ENCODE results near the gene SH3D21.
A peak's percentile ranks its signal among the peaks of the same experiment; 100 is the strongest.

The SH3D21 gene

DNA sequence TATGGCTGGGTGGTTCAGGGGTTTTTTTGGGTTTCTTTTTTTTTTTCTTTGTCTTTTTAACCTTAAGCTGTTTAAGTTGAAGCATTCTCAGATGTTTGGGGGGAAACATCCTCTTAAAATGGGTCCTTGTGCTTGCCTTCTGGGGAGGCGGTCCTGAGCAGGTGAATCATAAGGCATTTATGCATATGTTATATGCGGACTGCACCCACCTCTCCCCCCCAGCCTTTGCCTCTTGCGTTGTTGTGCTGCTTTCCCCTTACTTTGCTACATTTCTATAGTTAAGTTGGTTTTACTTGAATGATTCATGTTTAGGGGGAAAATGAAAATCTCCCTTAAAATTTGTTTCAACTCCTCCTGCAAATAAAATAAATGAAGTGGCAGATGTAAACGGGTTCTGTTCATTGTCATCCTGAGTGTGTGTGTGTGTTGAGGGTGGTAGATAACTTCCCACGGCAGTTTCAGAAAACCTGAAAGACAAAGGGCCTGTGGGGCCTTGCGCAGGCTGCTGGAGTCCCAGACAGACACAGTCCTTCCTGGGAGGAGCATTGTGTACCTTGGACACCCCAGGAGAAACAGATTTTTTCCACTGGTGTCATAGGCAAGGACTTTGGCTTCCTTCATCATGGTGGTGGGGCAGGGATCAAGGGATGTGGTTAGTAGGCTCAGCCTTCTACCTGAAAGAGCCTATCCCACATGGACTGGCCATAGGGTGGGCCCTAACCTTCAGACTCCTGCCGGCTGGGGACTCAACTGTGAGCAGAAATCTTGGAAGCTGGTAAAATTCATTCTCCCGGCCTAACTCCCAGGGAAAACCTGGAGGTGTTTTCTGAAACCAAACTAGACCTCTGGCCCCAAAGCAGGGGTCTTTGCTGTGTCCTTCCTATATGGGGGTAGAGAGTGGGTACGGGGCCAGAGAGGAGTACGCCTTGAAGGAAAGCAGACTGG lies 926 bp upstream of the SH3D21 start:
- Histone ChIP-seq H3K4me1 (ENCODE audit: control insufficient read depth, low read length) (peaks cover 38% of the 10 kb centered on the region), H3F3A (ENCODE audit: control insufficient read depth, insufficient read depth) (peaks cover 32% of the 10 kb centered on the region), H3K9me2 (replicated peaks; ENCODE audit: control insufficient read depth, low read length) (no peaks in the 10 kb centered on the region), H3K27me3 (ENCODE audit: control insufficient read depth, low read length) (no peaks in the 10 kb centered on the region), H3K9me3 (ENCODE audit: control insufficient read depth, insufficient read depth, low read length) (no peaks in the 10 kb centered on the region), H3K27ac (ENCODE audit: low read depth, low read length) (peak overlapping the region; percentile 56; the same call in 1 of the 2 replicates), H3K4me3 (ENCODE audit: low read length) (peak overlapping the region; percentile 89; the same call in 1 of the 2 replicates), H3K79me2 (ENCODE audit: control insufficient read depth, low read length) (0 out of 2 replicates have a peak, but pooled peaks cover 5% of the 10 kb centered on the region), H3K36me3 (ENCODE audit: control insufficient read depth, low read length) (peaks cover 67% of the 10 kb centered on the region), H3K4me2 (ENCODE audit: low read length) (peak overlapping the region; percentile 93), H4K20me1 (ENCODE audit: control insufficient read depth, insufficient read depth, low read depth, low read length) (no peaks in the 10 kb centered on the region)
- no peak for TF ChIP-seq EZH2phosphoT487 (IDR thresholded peaks at IDR 0.05; ENCODE audit: borderline replicate concordance, low read length)
- no peak for TF ChIP-seq CTCF (IDR thresholded peaks at IDR 0.05; ENCODE audit: low read depth, low read length, poor library complexity, severe bottlenecking)

DNA sequence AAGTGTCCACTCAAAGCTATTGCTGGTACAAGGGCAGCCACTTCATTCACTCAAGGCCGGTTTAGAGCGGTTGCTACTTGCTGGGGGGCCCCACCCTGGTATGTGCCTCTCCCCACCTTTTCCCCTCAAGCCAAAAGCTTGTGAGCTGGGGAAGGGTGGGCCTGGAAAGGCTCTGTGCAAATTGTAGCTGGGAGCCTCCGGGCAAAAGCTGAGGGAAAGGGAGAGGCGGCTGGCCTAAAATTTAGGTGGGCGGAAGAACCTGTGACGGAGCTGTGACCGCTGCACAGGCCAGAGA lies 306 bp upstream of the SH3D21 start:
- peak overlapping the region; percentile 89 for H3K4me3 ChIP-seq (ENCODE audit: low read length)
- H3K36me3 ChIP-seq (ENCODE audit: control insufficient read depth, low read length): peaks cover 60% of the 10 kb centered on the region
- no peaks in the 10 kb centered on the region for H3K9me3 ChIP-seq (ENCODE audit: control insufficient read depth, insufficient read depth, low read length)
- no peaks in the 10 kb centered on the region for H3K27me3 ChIP-seq (ENCODE audit: control insufficient read depth, low read length)
- TF ChIP-seq CTCF (IDR thresholded peaks at IDR 0.05; ENCODE audit: low read depth, low read length, poor library complexity, severe bottlenecking) (no peak), EZH2phosphoT487 (IDR thresholded peaks at IDR 0.05; ENCODE audit: borderline replicate concordance, low read length) (no peak)
- peak overlapping the region; percentile 93 for H3K4me2 ChIP-seq (ENCODE audit: low read length)
- peaks cover 38% of the 10 kb centered on the region for H3K4me1 ChIP-seq (ENCODE audit: control insufficient read depth, low read length)
- peaks cover 32% of the 10 kb centered on the region for H3F3A ChIP-seq (ENCODE audit: control insufficient read depth, insufficient read depth)
- no peaks in the 10 kb centered on the region for H4K20me1 ChIP-seq (ENCODE audit: control insufficient read depth, insufficient read depth, low read depth, low read length)
- 0 out of 2 replicates have a peak, but pooled peaks cover 5% of the 10 kb centered on the region for H3K79me2 ChIP-seq (ENCODE audit: control insufficient read depth, low read length)
- no peaks in the 10 kb centered on the region for H3K9me2 ChIP-seq (replicated peaks; ENCODE audit: control insufficient read depth, low read length)
- H3K27ac ChIP-seq (ENCODE audit: low read depth, low read length): peak overlapping the region; percentile 56

GRCh38 chr1:36306902-36307456 lies 811 bp downstream of the SH3D21 start:
- Histone ChIP-seq H3K4me3 (ENCODE audit: low read length) (peak overlapping the region; percentile 89), H3F3A (ENCODE audit: control insufficient read depth, insufficient read depth) (peaks cover 28% of the 10 kb centered on the region), H3K4me2 (ENCODE audit: low read length) (peak overlapping the region; percentile 93), H3K36me3 (ENCODE audit: control insufficient read depth, low read length) (peaks cover 49% of the 10 kb centered on the region), H3K79me2 (ENCODE audit: control insufficient read depth, low read length) (0 out of 2 replicates have a peak, but pooled peaks cover 5% of the 10 kb centered on the region), H4K20me1 (ENCODE audit: control insufficient read depth, insufficient read depth, low read depth, low read length) (no peaks in the 10 kb centered on the region), H3K27me3 (ENCODE audit: control insufficient read depth, low read length) (no peaks in the 10 kb centered on the region), H3K9me3 (ENCODE audit: control insufficient read depth, insufficient read depth, low read length) (no peaks in the 10 kb centered on the region), H3K9me2 (replicated peaks; ENCODE audit: control insufficient read depth, low read length) (no peaks in the 10 kb centered on the region), H3K4me1 (ENCODE audit: control insufficient read depth, low read length) (peaks cover 38% of the 10 kb centered on the region), H3K27ac (ENCODE audit: low read depth, low read length) (peak overlapping the region; percentile 56; the same call in 1 of the 2 replicates)
- TF ChIP-seq CTCF (IDR thresholded peaks at IDR 0.05; ENCODE audit: low read depth, low read length, poor library complexity, severe bottlenecking): no peak
- TF ChIP-seq EZH2phosphoT487 (IDR thresholded peaks at IDR 0.05; ENCODE audit: borderline replicate concordance, low read length): no peak

All from DOHH2 (cell line).